ENCODE data around the gene ADCY5.

ADCY5 gene

GRCh38 chr3:123429362-123430125, 19.3 kb downstream of the ADCY5 start:
- no peak for DNase-seq (ENCODE audit: low spot score)

DNA sequence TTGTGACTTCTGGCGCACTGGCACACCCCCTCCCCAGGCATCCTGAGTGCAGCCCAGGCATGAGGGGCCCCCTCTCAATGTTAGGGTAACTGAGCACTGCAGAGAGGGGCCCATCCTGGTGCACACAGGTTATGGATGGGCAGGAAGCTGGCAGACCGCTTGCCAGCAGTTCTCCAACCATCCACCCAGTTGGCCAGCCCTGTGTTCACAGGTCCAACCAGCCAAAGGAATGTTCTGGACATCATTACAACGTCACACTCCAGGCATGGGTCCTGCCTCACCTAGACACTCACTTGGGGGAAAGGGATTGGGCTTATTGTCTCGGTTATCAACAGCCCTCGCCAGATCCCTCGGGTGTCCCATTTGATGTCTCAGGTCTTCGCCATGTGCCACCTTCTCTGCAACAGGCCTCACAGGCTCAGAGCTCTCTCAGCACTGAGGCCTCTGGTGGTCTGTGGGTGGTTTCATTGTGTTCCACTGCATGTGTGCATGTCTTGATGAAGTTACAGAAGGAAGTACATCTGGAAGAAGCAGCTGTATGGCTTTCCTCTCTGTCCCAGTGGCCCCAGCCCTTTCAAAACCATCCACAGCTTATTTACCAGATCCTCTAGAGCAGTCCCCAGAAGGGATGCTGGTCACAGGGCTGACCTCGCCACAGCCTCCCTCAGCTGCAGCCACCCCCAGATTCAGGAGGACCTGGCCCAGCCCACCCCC, 23.7 kb downstream of the ADCY5 start:
- DNase-seq (ENCODE audit: low spot score) = no peak

- peak; percentile 42 for DNase-seq (ENCODE audit: low spot score)
Measured at GRCh38 chr3:123424321-123424998, 24.4 kb downstream of the ADCY5 start.

DNA sequence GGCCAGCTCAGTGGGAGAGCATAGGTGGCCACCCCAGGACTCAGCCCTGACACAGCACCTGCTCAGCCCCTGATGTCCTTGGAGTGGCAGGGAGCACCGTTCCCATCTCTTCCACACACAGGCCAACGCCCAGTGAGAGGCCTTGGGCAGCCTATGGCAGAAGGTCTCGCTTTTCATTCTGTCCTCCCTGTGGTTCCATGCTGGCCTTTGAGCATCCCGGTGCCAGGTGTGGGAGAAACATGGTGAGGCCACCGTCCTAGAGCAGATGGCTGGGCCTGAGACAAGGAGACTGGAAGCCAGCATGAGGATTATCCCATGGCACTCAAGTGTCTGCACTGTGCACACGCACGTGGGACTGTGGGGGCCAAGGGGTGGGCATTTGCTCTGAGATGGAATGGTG, 25.1 kb downstream of the ADCY5 start:
- DNase-seq (ENCODE audit: low spot score) = no peak

DNA sequence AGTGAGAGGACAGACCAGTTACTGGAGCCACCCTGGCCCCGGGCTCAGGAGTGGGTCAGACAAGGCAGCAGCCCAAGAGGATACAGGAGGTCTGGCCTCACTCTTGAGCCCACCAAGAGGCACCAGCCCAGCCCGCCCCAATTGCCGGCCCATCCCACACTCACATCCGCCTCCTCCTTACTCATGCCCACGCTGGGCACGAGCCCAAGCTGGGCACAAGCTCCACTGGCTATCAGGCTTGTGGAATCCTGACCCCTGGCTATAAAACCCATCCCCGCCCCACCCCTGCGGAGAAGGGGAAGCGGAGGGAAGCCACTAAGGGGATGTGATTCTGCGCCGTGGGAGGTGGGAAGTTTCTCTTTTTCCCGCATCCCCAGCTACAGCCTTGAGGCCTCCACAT, 25.9 kb downstream of the ADCY5 start:
- peak; percentile 75 for DNase-seq (ENCODE audit: low spot score)

GRCh38 chr3:123422457-123422856, 26.4 kb downstream of the ADCY5 start:
- DNase-seq (ENCODE audit: low spot score) = no peak

DNA sequence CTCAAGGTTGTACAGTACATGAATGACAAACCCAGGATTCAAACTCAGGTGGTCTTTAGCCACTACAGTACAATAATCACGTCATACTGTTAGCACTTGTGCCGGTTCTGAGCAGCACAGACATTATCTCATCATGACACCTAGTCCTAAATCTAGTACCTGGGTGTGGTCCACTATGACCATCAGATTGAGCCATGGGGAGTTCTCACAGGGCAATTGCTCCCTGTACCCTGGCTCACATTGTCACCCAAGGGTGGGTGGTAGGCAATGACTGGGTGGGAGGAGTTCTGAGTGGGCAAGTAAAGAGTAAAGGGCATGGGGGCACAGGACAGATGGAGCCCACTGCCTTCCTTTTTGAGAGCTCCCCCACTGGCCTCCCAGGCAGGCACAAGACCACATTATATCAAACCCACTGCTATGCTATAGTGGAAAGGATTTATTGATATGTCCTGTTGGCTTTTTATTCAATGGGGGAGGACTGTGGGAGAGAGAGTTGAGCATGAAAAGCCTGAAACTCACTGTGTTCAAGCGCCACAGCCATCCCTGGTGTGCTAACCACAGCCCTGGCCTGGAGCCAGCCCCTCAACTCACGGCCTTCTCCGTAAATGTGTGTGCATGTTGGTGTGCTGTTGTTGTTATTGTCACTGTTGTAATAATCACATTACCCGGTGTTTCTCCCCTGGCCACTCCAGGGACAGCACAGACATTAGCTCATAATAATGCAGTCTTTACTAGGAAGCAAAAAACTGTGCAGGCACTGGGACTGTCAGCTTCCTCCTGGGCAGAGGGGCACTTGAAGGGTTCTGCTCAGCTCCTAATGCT, 27.3 kb downstream of the ADCY5 start:
- peak; percentile 72 for DNase-seq (ENCODE audit: low spot score)

GRCh38 chr3:123420416-123420968, 28.4 kb downstream of the ADCY5 start:
- peak; percentile 68 for DNase-seq (ENCODE audit: low spot score)

DNA sequence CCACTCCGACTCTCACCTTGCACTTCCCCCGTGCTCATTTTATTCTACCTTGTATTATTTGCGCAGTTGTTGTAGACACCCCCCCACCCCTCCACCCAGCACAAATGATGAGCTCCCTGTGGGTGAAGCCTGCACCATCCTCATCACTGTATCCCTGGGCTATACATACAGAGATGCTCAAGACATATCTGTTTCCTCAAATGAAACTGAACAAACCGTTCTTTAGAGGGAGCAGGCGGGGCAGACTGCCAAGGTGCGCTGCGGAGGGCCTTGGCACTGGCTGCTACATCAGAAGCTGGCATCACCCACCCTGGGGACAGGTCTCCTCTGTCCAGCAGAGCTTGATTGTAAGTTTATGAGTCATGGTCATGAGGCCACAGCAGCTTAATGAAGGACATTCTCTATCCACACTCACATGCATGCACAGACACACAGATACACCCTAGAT, 29.0 kb downstream of the ADCY5 start:
- DNase-seq (ENCODE audit: low spot score) = peak; percentile 86

DNA sequence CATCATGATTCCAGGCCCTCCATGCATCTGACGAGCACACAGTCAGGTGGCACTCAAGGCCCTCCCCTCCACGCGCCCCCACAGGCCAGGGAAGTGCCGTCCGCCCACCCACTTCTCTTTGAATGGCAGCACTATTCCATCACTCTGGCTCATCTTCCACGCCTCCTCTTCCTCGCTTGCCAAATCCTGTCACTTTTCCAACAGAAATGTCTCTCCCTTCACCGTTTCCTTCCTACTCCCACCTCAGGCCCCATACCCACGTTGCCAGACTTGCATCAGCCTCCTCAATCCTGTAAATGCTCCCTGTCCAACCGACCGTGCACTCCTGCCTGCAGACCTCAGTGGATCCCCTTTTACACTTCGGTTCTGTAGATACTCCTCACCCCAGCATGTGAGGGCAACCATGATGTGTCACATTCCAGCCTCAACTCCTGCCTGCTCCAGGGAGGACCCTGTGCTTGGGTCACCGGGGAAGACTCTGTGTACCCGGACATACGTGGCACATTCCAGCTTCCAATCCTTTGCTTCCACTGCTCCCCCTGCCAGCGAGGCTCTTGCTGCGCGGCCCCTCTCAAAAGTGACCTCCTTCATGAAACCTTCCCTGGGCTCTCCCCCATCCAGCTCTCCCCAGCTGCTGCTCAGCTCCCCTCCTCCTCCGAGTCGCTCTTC, 29.6 kb downstream of the ADCY5 start:
- peak; percentile 43 for DNase-seq (ENCODE audit: low spot score)

- no peak for DNase-seq (ENCODE audit: low spot score)
Measured at GRCh38 chr3:123416647-123417046, 32.2 kb downstream of the ADCY5 start.

DNA sequence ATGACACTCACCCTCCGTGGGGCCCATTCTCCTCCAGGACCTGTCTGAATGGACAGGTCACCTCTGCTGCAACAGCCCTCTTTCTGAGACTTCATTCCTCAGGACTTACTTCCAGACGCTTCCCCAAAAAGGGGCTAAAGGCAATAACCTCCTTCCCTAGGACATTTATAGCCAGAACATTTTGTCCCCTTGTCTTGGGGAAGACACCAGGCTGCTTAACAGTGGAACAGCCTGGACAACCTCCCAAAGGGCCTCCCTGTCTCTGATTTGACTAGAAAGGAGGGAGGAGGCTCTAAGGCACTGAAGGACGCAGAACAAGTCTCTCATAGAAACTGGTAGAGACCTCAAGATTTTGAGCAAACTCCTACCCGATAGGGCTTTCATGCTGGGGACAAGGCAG, 32.7 kb downstream of the ADCY5 start:
- DNase-seq (ENCODE audit: low spot score) = no peak

GRCh38 chr3:123414973-123415775, 33.7 kb downstream of the ADCY5 start:
- DNase-seq (ENCODE audit: low spot score) = no peak

GRCh38 chr3:123412811-123413604, 35.9 kb downstream of the ADCY5 start:
- DNase-seq (ENCODE audit: low spot score) = peak; percentile 78

DNA sequence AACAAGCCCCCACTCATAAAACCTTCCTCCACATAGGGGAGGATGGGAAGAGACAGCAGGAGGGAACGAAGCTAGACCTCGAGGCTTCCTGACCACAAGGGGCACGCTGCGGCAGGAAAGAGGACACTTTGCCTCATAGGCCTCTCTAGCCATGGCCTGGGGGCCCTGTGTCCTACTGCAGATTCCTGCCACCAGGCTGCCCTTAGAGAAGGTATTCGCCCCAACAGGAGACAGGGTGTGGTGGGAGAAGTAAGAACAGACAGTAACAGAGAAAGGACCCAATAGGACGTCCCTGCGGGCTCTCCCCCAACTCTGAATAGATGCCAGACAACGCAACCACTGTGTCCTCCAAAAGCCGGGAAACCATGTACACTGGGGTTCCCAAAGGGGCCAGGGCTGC, 36.8 kb downstream of the ADCY5 start:
- peak; percentile 49 for DNase-seq (ENCODE audit: low spot score)

DNA sequence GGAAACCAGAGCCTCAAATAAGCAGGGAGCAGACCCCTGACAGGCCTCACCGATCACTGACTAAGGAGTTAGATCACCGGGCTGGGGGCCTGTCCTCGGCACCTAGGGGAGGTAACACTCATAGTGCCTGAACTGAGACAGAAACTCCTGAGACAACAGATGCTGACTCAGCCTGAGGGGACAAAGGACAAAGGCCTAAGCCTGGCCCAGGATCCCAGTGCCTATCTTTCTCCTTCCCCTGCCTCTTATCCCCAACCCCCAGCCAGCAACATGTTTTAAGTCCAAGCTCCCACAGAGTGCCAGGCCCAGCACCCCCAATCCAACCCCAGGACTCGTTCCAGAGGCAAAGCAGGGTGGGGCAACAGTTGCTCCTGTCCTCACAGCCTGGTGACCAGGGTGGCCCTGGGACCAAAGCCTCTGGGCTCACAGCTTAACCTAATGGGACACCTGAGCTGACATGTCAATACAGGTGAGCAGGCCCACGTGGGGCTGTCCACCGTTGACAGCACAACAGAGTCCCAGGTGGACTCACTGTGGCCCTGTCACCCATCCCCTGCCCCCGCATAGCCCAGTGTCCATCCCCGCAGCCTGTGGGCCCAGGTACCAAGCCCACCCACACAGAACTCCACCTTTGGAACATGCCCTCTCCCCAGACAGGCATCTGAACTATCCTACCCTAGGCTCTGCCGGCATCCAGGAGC, 37.4 kb downstream of the ADCY5 start:
- DNase-seq (ENCODE audit: low spot score) = peak; percentile 50

GRCh38 chr3:123410149-123410515, 38.8 kb downstream of the ADCY5 start:
- no peak for DNase-seq (ENCODE audit: low spot score)

DNA sequence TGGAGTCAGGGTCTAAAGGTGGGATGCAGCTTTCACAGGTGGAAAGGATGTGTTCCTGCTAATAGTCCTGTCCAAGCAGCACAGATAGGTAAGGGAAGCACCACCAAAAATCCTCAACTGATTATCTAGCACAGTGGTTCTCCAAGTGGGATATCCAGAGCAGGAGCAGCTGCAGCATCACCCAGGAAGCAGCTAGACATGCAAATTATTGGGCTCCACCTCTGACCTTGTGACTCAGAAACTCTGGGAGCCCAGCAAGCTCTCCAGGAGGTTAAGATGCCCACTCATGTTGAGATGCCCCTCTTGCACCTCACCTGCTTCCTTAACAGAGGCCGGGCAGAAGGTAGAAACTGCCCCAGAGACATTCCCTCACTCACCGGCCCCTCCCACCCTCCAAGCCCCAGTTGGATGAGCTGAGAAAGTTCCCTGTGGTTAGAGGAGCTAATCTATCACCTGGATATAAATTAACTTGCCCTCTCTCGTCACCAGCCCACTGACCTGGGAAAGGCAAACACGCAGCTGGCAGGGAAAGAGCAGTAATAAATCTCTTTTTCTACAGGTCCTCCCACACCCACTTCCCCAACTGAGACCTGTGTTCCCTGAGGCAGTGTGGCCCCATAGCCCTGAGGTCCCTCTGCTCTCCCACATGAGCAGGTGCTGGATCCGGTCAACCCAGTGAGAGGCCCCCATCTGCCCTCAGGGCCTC, 39.3 kb downstream of the ADCY5 start:
- no peak for DNase-seq (ENCODE audit: low spot score)

Data from globus pallidus (tissue), 1 donor.